WERI-Rb-1 (cell line): ENCODE measurements around the gene GPAT2.
"Not testable (repeated sequence)": the region's sequence is repeated elsewhere in the genome, so short reads cannot be mapped to it uniquely, and the experiment has no call there.

Experiments used
- DNase-seq: peaks from one replicate; pipeline ENCODE4 v3.0.0-alpha.2; 2020
- H3K27ac ChIP-seq: fragments of 250-450 bp; sonication (Bioruptor Pico); 2 replicates; pipeline ENCODE4 v1.5.1; 2020; ENCODE audit warnings: mild to moderate bottlenecking, moderate library complexity
- H3K27me3 ChIP-seq: fragments of 250-450 bp; sonication (Bioruptor Pico); 2 replicates; pipeline ENCODE4 v1.5.1; 2021; ENCODE audit warnings: mild to moderate bottlenecking, low read depth, moderate library complexity; ENCODE audit not compliant: insufficient read depth, severe bottlenecking
- H3K36me3 ChIP-seq: fragments of 250-450 bp; sonication (Bioruptor Pico); 2 replicates; pipeline ENCODE4 v1.5.1; 2020; ENCODE audit warnings: mild to moderate bottlenecking, moderate library complexity
- H3K4me3 ChIP-seq: 2 replicates; pipeline ENCODE4 v1.5.1; 2011; ENCODE audit warnings: low read depth, mild to moderate bottlenecking, control low read depth, low read length
- H3K9me3 ChIP-seq: fragments of 250-450 bp; sonication (Bioruptor Pico); 2 replicates; pipeline ENCODE4 v1.5.1; 2021; ENCODE audit warnings: mild to moderate bottlenecking, moderate library complexity; ENCODE audit not compliant: severe bottlenecking
- TF ChIP-seq, protein P1 (sequence below): IDR thresholded peaks from 2 replicates; pipeline ENCODE4 v1.5.1; 2011; ENCODE audit warnings: low read depth, mild to moderate bottlenecking, control low read depth, inconsistent platforms, low read length

Gene GPAT2

GRCh38 chr2:96067098-96067660 lies 32.5 kb upstream of the GPAT2 start:
- DNase-seq, H3K27ac ChIP-seq, H3K4me3 ChIP-seq, H3K36me3 ChIP-seq, H3K9me3 ChIP-seq, H3K27me3 ChIP-seq: not testable (repeated sequence)

- not testable (repeated sequence) for H3K27ac ChIP-seq, H3K4me3 ChIP-seq, H3K9me3 ChIP-seq, H3K36me3 ChIP-seq, DNase-seq, H3K27me3 ChIP-seq
Observed at GRCh38 chr2:96066511-96066910, 31.8 kb upstream of the GPAT2 start.

DNA sequence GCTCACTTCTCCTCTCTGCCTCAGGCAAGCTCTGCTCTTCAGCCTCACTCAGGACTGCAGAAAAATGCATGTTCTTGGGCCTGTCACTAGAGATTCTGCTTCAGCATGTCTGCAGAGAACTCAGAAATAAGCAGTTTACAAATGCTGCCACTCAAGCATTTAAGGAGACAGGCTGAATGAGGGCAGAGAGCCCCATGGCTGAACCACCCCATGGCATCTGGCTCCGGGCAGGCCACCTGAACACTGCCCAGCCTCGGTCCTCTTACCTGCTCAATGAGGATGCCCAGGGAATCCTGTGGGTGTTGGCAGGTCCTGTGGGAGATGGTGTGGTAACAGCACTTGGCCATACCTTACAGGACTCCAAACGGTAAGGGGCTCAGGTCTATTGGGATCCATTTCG lies 31.2 kb upstream of the GPAT2 start:
- H3K27me3 ChIP-seq, H3K4me3 ChIP-seq, H3K27ac ChIP-seq, H3K36me3 ChIP-seq, H3K9me3 ChIP-seq, DNase-seq: not testable (repeated sequence)

- no peak overlapping the region for H3K27ac ChIP-seq
- H3K36me3 ChIP-seq: no peaks in the 10 kb centered on the region
- TF ChIP-seq, protein P1, sequence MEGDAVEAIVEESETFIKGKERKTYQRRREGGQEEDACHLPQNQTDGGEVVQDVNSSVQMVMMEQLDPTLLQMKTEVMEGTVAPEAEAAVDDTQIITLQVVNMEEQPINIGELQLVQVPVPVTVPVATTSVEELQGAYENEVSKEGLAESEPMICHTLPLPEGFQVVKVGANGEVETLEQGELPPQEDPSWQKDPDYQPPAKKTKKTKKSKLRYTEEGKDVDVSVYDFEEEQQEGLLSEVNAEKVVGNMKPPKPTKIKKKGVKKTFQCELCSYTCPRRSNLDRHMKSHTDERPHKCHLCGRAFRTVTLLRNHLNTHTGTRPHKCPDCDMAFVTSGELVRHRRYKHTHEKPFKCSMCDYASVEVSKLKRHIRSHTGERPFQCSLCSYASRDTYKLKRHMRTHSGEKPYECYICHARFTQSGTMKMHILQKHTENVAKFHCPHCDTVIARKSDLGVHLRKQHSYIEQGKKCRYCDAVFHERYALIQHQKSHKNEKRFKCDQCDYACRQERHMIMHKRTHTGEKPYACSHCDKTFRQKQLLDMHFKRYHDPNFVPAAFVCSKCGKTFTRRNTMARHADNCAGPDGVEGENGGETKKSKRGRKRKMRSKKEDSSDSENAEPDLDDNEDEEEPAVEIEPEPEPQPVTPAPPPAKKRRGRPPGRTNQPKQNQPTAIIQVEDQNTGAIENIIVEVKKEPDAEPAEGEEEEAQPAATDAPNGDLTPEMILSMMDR: no peak
- no peak for DNase-seq
- H3K9me3 ChIP-seq: no peaks in the 10 kb centered on the region
- H3K4me3 ChIP-seq: no peak overlapping the region
- no peaks in the 10 kb centered on the region for H3K27me3 ChIP-seq
Observed at GRCh38 chr2:96065381-96065930, 30.7 kb upstream of the GPAT2 start.

DNA sequence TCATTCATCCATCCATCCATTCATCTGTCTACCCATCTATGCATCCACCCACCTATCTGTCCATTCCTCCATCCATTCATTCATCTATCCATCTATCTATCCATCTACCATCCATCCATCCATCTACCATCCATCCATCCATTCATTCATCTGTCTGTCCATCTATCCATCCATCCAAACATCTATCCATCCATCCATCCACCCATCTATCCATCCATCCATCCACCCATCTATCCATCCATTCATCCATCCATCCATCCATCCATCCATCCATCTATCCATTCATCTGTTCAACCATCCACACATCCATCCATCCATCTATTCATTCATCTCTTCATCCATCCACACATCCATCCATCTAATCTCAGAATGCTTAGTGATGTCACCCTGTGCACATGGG lies 30.0 kb upstream of the GPAT2 start:
- not testable (repeated sequence) for DNase-seq, H3K9me3 ChIP-seq

DNA sequence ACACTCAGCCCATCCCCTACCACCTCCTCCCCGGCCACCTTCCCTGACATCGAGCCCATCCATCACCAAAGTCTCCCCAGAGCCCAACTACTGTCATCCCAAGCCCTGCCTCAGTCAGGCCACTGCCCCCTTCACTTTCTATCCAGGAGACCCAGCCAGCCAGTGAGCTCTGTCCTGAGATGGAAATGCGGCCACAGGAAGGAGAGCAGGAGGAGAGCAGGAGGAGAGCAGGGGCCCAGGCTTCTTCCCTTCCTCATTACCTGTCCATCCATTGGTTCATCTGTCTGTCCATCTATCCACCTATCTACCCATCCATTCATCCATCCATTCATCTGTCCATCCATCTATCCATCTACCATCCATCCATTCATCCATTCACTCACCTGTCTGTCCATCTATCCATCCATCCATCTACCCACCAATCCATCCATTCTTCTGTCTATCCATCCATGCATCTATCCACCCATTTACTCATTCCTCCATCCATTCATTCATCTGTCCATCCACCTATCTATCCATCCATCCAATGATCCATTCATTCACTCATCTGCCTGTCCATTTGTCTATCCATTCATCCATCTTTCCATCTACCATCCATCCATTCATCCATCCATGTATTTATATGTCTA lies 29.4 kb upstream of the GPAT2 start:
- not testable (repeated sequence) for H3K4me3 ChIP-seq, H3K9me3 ChIP-seq, H3K27ac ChIP-seq, H3K27me3 ChIP-seq, H3K36me3 ChIP-seq, DNase-seq

More for the DNA sequence above, 30.0 kb upstream of the GPAT2 start:
- not testable (repeated sequence) for H3K4me3 ChIP-seq, H3K27ac ChIP-seq, H3K36me3 ChIP-seq, H3K27me3 ChIP-seq

GRCh38 chr2:96063116-96063899 lies 28.6 kb upstream of the GPAT2 start:
- H3K36me3 ChIP-seq, H3K4me3 ChIP-seq, DNase-seq, H3K27me3 ChIP-seq, H3K9me3 ChIP-seq, H3K27ac ChIP-seq: not testable (repeated sequence)

DNA sequence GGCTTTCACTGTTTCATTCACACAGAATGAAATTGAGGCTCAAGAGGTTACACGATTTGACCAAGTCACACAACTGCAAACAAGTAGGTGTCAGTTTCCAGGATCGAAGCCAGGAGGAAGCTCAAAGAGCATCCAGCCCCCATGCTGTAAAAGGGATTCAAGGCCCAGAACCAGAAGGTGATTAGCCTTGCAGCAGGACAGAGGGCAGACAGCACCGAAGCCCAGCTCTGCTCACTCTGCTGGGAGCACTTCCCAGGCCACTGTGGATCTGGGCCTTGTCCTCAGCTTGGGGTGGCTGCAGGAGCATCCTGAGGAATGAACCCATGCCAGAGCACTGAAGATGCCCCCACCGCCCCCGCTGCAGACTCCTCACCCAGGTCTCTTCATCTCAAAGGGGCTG lies 27.8 kb upstream of the GPAT2 start:
- not testable (repeated sequence) for H3K9me3 ChIP-seq, H3K27me3 ChIP-seq, H3K27ac ChIP-seq, DNase-seq, H3K36me3 ChIP-seq, H3K4me3 ChIP-seq

- H3K4me3 ChIP-seq, DNase-seq, H3K36me3 ChIP-seq, H3K27ac ChIP-seq, H3K9me3 ChIP-seq, H3K27me3 ChIP-seq: not testable (repeated sequence)
Observed at GRCh38 chr2:96061901-96062300, 27.2 kb upstream of the GPAT2 start.

DNA sequence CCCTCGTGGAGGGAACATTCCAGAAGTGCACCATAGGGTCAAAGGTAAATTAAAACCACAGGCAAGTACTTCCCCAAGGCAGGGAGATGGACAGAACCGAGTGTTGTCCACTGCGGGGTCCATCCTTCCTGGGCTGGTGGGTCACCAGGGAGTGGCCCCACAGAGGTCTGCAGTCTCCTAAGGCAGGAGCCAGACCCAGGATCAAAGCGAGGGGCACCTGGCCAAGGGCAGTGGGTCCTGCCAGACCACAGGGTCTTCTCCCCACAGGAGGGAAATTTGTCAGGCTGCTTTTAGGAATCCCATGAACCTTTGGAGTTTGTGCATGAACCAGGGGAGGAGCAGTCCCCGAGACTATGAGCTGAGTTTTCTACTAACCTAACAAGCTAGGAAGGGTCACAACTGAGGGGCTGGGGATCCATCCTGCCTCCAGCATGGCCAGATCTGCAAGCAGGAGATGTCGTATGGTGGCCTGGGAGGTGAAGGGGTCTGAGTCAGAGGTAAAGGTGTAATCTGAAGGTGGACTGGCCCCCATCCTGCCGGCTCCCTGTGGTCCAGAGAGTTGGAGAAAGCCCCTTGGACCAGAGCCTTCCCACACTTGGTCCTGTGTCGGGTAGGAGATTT lies 26.6 kb upstream of the GPAT2 start:
- H3K4me3 ChIP-seq, H3K9me3 ChIP-seq, H3K27ac ChIP-seq, DNase-seq, H3K36me3 ChIP-seq, H3K27me3 ChIP-seq: not testable (repeated sequence)

GRCh38 chr2:96060325-96060724 lies 25.6 kb upstream of the GPAT2 start:
- H3K27ac ChIP-seq, H3K9me3 ChIP-seq, H3K4me3 ChIP-seq, H3K36me3 ChIP-seq, H3K27me3 ChIP-seq, DNase-seq: not testable (repeated sequence)

- not testable (repeated sequence) for H3K36me3 ChIP-seq, DNase-seq, H3K4me3 ChIP-seq, H3K27ac ChIP-seq, H3K9me3 ChIP-seq, H3K27me3 ChIP-seq
Observed at GRCh38 chr2:96059443-96059842, 24.7 kb upstream of the GPAT2 start.

DNA sequence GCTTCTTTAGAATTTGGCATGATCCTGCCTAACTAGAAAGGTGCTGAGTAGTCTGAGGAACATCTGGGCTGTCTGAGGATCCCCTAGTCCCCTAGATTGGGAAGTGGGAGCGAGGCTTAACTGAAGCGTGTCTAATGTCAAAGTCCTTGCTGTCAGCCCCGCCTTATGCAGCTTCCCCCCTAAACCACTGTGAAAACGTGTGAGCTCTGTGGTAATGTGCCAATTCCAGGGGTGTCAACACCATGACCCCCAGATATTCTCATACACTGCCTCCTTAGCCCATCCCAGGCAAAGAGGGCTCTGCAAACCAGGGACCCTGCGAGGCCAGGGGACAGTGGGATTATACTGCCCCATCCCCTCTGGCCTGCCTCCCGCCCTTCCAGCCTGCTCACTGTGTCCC lies 21.1 kb upstream of the GPAT2 start:
- not testable (repeated sequence) for H3K27ac ChIP-seq, H3K9me3 ChIP-seq, H3K27me3 ChIP-seq, H3K4me3 ChIP-seq, H3K36me3 ChIP-seq, DNase-seq
